Fibroblast of mammary gland (primary cell): ENCODE data around the gene KLHL1.

Experiments used
- DNase-seq: peaks from one replicate; pipeline ENCODE4 v3.0.0-alpha.2; 2010; ENCODE audit warnings: low read depth
- H3K4me3 ChIP-seq: 2 replicates; pipeline ENCODE4 v1.5.1; 2011; ENCODE audit warnings: low read depth, mild to moderate bottlenecking, low read length, moderate library complexity; ENCODE audit not compliant: control insufficient read depth
- CTCF ChIP-seq: conservative IDR thresholded peaks from 2 replicates; pipeline ENCODE4 v1.5.1; 2011; ENCODE audit warnings: low read depth, low read length, inconsistent platforms; ENCODE audit not compliant: control insufficient read depth, insufficient read depth

The KLHL1 gene

GRCh38 chr13:70104481-70104880, 3.8 kb downstream of the KLHL1 start:
- DNase-seq: no peak
- H3K4me3 ChIP-seq: no peak overlapping the region
- no peak for TF ChIP-seq CTCF

DNA sequence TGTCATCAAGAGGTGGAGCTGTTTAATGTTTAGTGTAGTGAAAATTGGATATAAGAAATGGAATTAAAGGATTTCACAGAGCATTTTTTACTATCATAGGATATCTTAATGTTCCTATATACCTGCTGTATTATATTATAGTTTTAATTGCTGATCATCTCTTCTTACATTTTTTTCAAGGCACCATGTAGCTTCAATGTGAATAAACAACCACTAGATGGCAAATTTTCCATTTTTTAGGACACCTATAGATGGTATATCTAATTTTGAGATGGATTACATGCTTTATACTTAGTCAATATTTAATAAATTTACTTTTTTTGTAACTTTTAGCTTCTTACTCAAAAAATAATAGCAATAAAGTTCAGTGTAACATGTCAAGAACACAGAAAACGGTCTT, 9.6 kb downstream of the KLHL1 start:
- TF ChIP-seq CTCF: no peak
- DNase-seq: no peak

GRCh38 chr13:70090036-70090723, 18.1 kb downstream of the KLHL1 start:
- no peak for DNase-seq
- TF ChIP-seq CTCF: no peak
- H3K4me3 ChIP-seq: no peak overlapping the region

More for the DNA sequence above, 9.6 kb downstream of the KLHL1 start:
- H3K4me3 ChIP-seq: no peak overlapping the region

DNA sequence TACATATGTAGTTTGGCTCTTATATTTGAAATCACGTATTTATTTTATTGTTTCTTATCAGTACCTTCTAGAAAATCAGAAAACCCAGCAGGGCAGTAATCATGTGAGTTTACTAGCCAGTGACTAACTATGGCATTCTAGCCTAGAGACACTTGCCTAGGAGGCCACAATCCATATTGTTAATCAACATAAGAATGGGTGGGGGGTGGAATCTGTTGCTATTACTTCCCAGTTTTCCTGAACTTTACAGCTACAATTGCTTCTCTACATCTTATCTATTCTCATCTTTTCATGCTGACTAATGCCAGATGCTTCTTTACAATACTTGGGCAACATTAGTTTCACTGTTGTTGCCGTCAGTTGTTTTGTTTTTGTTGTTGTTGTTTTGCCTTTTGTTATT, 19.3 kb downstream of the KLHL1 start:
- TF ChIP-seq CTCF: no peak

GRCh38 chr13:70087247-70087646, 21.0 kb downstream of the KLHL1 start:
- DNase-seq: no peak
- TF ChIP-seq CTCF: no peak

More for the DNA sequence above, 19.3 kb downstream of the KLHL1 start:
- no peak for DNase-seq
- H3K4me3 ChIP-seq: no peak overlapping the region

GRCh38 chr13:70080012-70080411, 28.2 kb downstream of the KLHL1 start:
- TF ChIP-seq CTCF: no peak
- no peak for DNase-seq
- no peak overlapping the region for H3K4me3 ChIP-seq

More at GRCh38 chr13:70087247-70087646, 21.0 kb downstream of the KLHL1 start:
- H3K4me3 ChIP-seq: no peak overlapping the region
